SJCRH30 (cell line): ENCODE measurements around the gene AXIN1. TPM values are rescaled to one million over a fixed set of nuclear protein-coding genes. Genes with fewer than 3 reads are reported as not detected.

ENCODE experiments used
- DNase-seq, 2 experiments: peaks; one replicate each; pipeline ENCODE4 v3.0.0-alpha.2; 2015 to 2020
- H3K27ac ChIP-seq: fragments of 250-450 bp; sonication (Bioruptor Pico); 2 replicates; pipeline ENCODE4 v1.5.1; 2020; ENCODE audit warnings: mild to moderate bottlenecking, moderate library complexity
- H3K27me3 ChIP-seq: fragments of 250-450 bp; sonication (Bioruptor Pico); 2 replicates; pipeline ENCODE4 v1.5.1; 2020; ENCODE audit warnings: mild to moderate bottlenecking, moderate library complexity
- H3K36me3 ChIP-seq: fragments of 250-450 bp; sonication (Bioruptor Pico); 2 replicates; pipeline ENCODE4 v1.5.1; 2020; ENCODE audit warnings: mild to moderate bottlenecking, moderate library complexity
- H3K4me1 ChIP-seq: fragments of 250-450 bp; sonication (Bioruptor Pico); 2 replicates; pipeline ENCODE4 v1.5.1; 2020; ENCODE audit warnings: mild to moderate bottlenecking, moderate library complexity
- H3K4me3 ChIP-seq: fragments of 250-450 bp; sonication (Bioruptor Pico); 2 replicates; pipeline ENCODE4 v1.5.1; 2020; ENCODE audit warnings: mild to moderate bottlenecking, moderate library complexity
- H3K9me3 ChIP-seq: fragments of 250-450 bp; sonication (Bioruptor Pico); replicated peaks from 2 replicates; pipeline ENCODE4 v1.5.1; 2020; ENCODE audit warnings: mild to moderate bottlenecking, moderate library complexity
- total RNA-seq: library from RNA; depleted of rRNA; stranded (reverse); fragments of >200 nt; shearing (Covaris generic); gene quantifications from 2 replicates; pipeline ENCODE4 v1.2.3, GENCODE V29; 2014

AXIN1 gene
- total RNA-seq, 1 experiment from 2014 or later = 20.9 TPM

- Histone ChIP-seq H3K4me3 (no peak overlapping the region), H3K27me3 (no peaks in the 10 kb centered on the region), H3K4me1 (peaks cover 9% of the 10 kb centered on the region), H3K36me3 (peaks cover 6% of the 10 kb centered on the region; the same call in 1 of the 2 replicates), H3K9me3 (no peaks in the 10 kb centered on the region), H3K27ac (no peak overlapping the region)
- DNase-seq = no peak
These were observed 50.6 kb downstream of the AXIN1 start for GRCh38 chr16:301950-302349.

GRCh38 chr16:301235-301634, 51.3 kb downstream of the AXIN1 start:
- no peak overlapping the region for H3K27ac ChIP-seq
- no peaks in the 10 kb centered on the region for H3K27me3 ChIP-seq
- H3K36me3 ChIP-seq = peaks cover 6% of the 10 kb centered on the region; the same call in 1 of the 2 replicates
- H3K4me1 ChIP-seq = peaks cover 4% of the 10 kb centered on the region
- H3K4me3 ChIP-seq = no peak overlapping the region
- no peak for DNase-seq
- H3K9me3 ChIP-seq = no peaks in the 10 kb centered on the region

GRCh38 chr16:297832-298231, 54.7 kb downstream of the AXIN1 start:
- no peak overlapping the region for H3K4me3 ChIP-seq
- no peaks in the 10 kb centered on the region for H3K4me1 ChIP-seq
- no peaks in the 10 kb centered on the region for H3K27me3 ChIP-seq
- no peak overlapping the region for H3K27ac ChIP-seq
- no peaks in the 10 kb centered on the region for H3K9me3 ChIP-seq
- DNase-seq = no peak
- peaks cover 4% of the 10 kb centered on the region; the same call in 1 of the 2 replicates for H3K36me3 ChIP-seq

GRCh38 chr16:296806-297510, 55.6 kb downstream of the AXIN1 start:
- Histone ChIP-seq H3K9me3 (no peaks in the 10 kb centered on the region), H3K4me1 (no peaks in the 10 kb centered on the region), H3K27me3 (no peaks in the 10 kb centered on the region), H3K36me3 (peaks cover 4% of the 10 kb centered on the region; the same call in 1 of the 2 replicates), H3K4me3 (no peak overlapping the region), H3K27ac (no peak overlapping the region)
- DNase-seq = no peak

- no peak overlapping the region for H3K27ac ChIP-seq
- H3K27me3 ChIP-seq = no peaks in the 10 kb centered on the region
- peaks cover 4% of the 10 kb centered on the region; the same call in 1 of the 2 replicates for H3K36me3 ChIP-seq
- H3K4me3 ChIP-seq = no peak overlapping the region
- H3K4me1 ChIP-seq = no peaks in the 10 kb centered on the region
- no peaks in the 10 kb centered on the region for H3K9me3 ChIP-seq
- no peak for DNase-seq
These were observed 56.2 kb downstream of the AXIN1 start for GRCh38 chr16:296276-296675.

- Histone ChIP-seq H3K4me1 (no peaks in the 10 kb centered on the region), H3K27me3 (no peaks in the 10 kb centered on the region), H3K27ac (no peak overlapping the region), H3K36me3 (peaks cover 11% of the 10 kb centered on the region; the same call in 1 of the 2 replicates), H3K9me3 (no peaks in the 10 kb centered on the region), H3K4me3 (no peak overlapping the region)
- no peak for DNase-seq
These were observed 59.3 kb downstream of the AXIN1 start for GRCh38 chr16:293043-293775.

GRCh38 chr16:291539-291938, 61.0 kb downstream of the AXIN1 start:
- Histone ChIP-seq H3K27me3 (no peaks in the 10 kb centered on the region), H3K9me3 (peaks cover 1% of the 10 kb centered on the region; the same call in 1 of the 2 replicates), H3K36me3 (peaks cover 23% of the 10 kb centered on the region), H3K4me3 (no peak overlapping the region), H3K27ac (no peak overlapping the region), H3K4me1 (no peaks in the 10 kb centered on the region)
- DNase-seq = no peak

- Histone ChIP-seq H3K27me3 (no peaks in the 10 kb centered on the region), H3K9me3 (peaks cover 4% of the 10 kb centered on the region; the same call in 1 of the 2 replicates), H3K4me1 (no peaks in the 10 kb centered on the region), H3K36me3 (peaks cover 23% of the 10 kb centered on the region), H3K4me3 (no peak overlapping the region), H3K27ac (no peak overlapping the region)
- no peak for DNase-seq
These were observed 61.7 kb downstream of the AXIN1 start for GRCh38 chr16:290681-291405.

- Histone ChIP-seq H3K4me3 (no peak overlapping the region), H3K4me1 (no peaks in the 10 kb centered on the region), H3K9me3 (peaks cover 4% of the 10 kb centered on the region; the same call in 1 of the 2 replicates), H3K27ac (no peak overlapping the region), H3K27me3 (no peaks in the 10 kb centered on the region), H3K36me3 (peaks cover 23% of the 10 kb centered on the region)
- DNase-seq = no peak
These were observed 62.4 kb downstream of the AXIN1 start for GRCh38 chr16:290015-290680.

GRCh38 chr16:289395-289997, 63.0 kb downstream of the AXIN1 start:
- Histone ChIP-seq H3K4me3 (no peak overlapping the region), H3K9me3 (peaks cover 4% of the 10 kb centered on the region; the same call in 1 of the 2 replicates), H3K36me3 (peaks cover 23% of the 10 kb centered on the region), H3K4me1 (no peaks in the 10 kb centered on the region), H3K27me3 (no peaks in the 10 kb centered on the region), H3K27ac (no peak overlapping the region)
- no peak for DNase-seq

- no peak overlapping the region for H3K27ac ChIP-seq
- H3K4me1 ChIP-seq = no peaks in the 10 kb centered on the region
- no peaks in the 10 kb centered on the region for H3K27me3 ChIP-seq
- H3K36me3 ChIP-seq = peaks cover 23% of the 10 kb centered on the region
- no peak overlapping the region for H3K4me3 ChIP-seq
- DNase-seq = no peak
- peaks cover 4% of the 10 kb centered on the region; the same call in 1 of the 2 replicates for H3K9me3 ChIP-seq
These were observed 64.3 kb downstream of the AXIN1 start for GRCh38 chr16:287981-288920.

GRCh38 chr16:287298-287811, 65.2 kb downstream of the AXIN1 start:
- Histone ChIP-seq H3K9me3 (peaks cover 4% of the 10 kb centered on the region; the same call in 1 of the 2 replicates), H3K27ac (no peak overlapping the region), H3K36me3 (peaks cover 23% of the 10 kb centered on the region), H3K4me1 (no peaks in the 10 kb centered on the region), H3K4me3 (no peak overlapping the region), H3K27me3 (no peaks in the 10 kb centered on the region)
- DNase-seq = no peak
